Neural cell (in vitro differentiated cells): ENCODE measurements around the gene TMEM184B. TPM values are rescaled to one million over a fixed set of nuclear protein-coding genes. Genes with fewer than 3 reads are reported as not detected.

Experiments
- polyA plus RNA-seq: library from polyadenylated mRNA; depleted of rRNA; stranded (reverse); fragments of >200 nt; gene quantifications from 2 replicates; pipeline ENCODE4 v1.2.3, GENCODE V29; 2014
- small RNA-seq, 3 experiments: library from RNA; depleted of rRNA; stranded (forward); fragments of <200 nt; gene quantifications; one replicate each; pipeline ENCODE3, GENCODE V24; 2012

The TMEM184B gene
- polyA plus RNA-seq, 1 donor from 2014 or later = 19.7 TPM

Small RNA genes within 50 kb of the gene (small RNA-seq; reads per million reads assigned to genes)
- 0 reads per million in 3 experiments for gene RF00017
- gene RN7SL704P = 0 to 0.08 (median 0) reads per million in 3 experiments

Other genes with a start within 250 kb of the TMEM184B start
- 101 and 115 TPM in 2 replicates for gene PICK1, start 215.6 kb downstream of the TMEM184B start, polyA plus RNA-seq
- gene SLC16A8, start 188.8 kb downstream of the TMEM184B start, polyA plus RNA-seq = not detected in 2 replicates
- 1.2 and 2.3 TPM in 2 replicates for gene BAIAP2L2, start 162.3 kb downstream of the TMEM184B start, polyA plus RNA-seq
- gene PLA2G6, start 91.2 kb downstream of the TMEM184B start, polyA plus RNA-seq = 18.5 and 20.0 TPM in 2 replicates
- gene MAFF, start 71.0 kb downstream of the TMEM184B start, polyA plus RNA-seq = 2.1 and 4.8 TPM in 2 replicates
- 230 and 254 TPM in 2 replicates for gene CSNK1E, start 44.4 kb upstream of the TMEM184B start, polyA plus RNA-seq
- gene KCNJ4, start 182.2 kb upstream of the TMEM184B start, polyA plus RNA-seq = 1.4 and 1.7 TPM in 2 replicates
- gene KDELR3, start 195.1 kb upstream of the TMEM184B start, polyA plus RNA-seq = not detected in 2 replicates
- gene DDX17, start 233.3 kb upstream of the TMEM184B start, polyA plus RNA-seq = 996 and 1,226 TPM in 2 replicates